Spleen (tissue), 7 donors: ENCODE measurements around the gene SMAD7.

Source experiments
- CTCF ChIP-seq, 11 experiments: fragments of 200-600 bp in 7 of 11; fragments of 450-650 bp in 4 of 11; sonication (generic) in 4 of 11; IDR thresholded peaks in 8 of 11; conservative IDR thresholded peaks in 3 of 11; 1 replicate in 7 of 11; 2 replicates in 4 of 11; pipeline versions ENCODE4 v1.4.0 to v1.8.0; 2016 to 2021; ENCODE audit warnings: antibody characterized with exemption in 11 of 11, inconsistent platforms in 4 of 11, mild to moderate bottlenecking in 1 of 11
- POLR2A ChIP-seq, 3 donors: fragments of 450-650 bp; IDR thresholded peaks; one replicate each; pipeline ENCODE4 v1.5.1; 2017; ENCODE audit warnings: antibody characterized with exemption in 3 of 3, mild to moderate bottlenecking in 1 of 3
- POLR2AphosphoS5 ChIP-seq, 3 donors: sonication (generic); formaldehyde crosslinking; IDR thresholded peaks; one replicate each; pipeline ENCODE4 v1.5.1; 2017; ENCODE audit warnings: antibody characterized with exemption in 3 of 3
- donor health status: DM: no; HTN: no; CAD: no; lungs with moderate emphysema.
- donor health status: DM: no; HTN: no; CAD: no.
- donor health status: DM: no; HTN: no; CAD: no.

GRCh38 chr18:48949606-48950535 is 894 bp downstream of the SMAD7 start:
- no peak for TF ChIP-seq POLR2A (IDR thresholded peaks at IDR 0.05)
- TF ChIP-seq CTCF (IDR thresholded peaks at IDR 0.05 in 8 of 11, conservative IDR thresholded peaks at IDR 0.05 in 3 of 11): peak in 3 of 11 experiments; percentile 19 to 28 (median 24)
- peak in 2 of 3 donors; percentile 26 to 57 for TF ChIP-seq POLR2AphosphoS5 (IDR thresholded peaks at IDR 0.05)
